Hematopoietic multipotent progenitor cell (in vitro differentiated cells): ENCODE measurements around the gene BANF2. TPM values are rescaled to one million over a fixed set of nuclear protein-coding genes. Genes with fewer than 3 reads are reported as not detected.

ENCODE experiments used
- DNase-seq, 3 donors: peaks; one replicate each; pipeline ENCODE4 v3.0.0-alpha.2; 2011 to 2015; ENCODE audit warnings: low read depth in 2 of 3, low spot score in 2 of 3
- total RNA-seq: library from RNA; depleted of rRNA; stranded (reverse); fragments of >200 nt; gene quantifications from one replicate; pipeline ENCODE4 v1.2.3, GENCODE V29; 2012

BANF2 gene
- total RNA-seq, 1 donor: not detected

GRCh38 chr20:17663486-17663885 is 36.3 kb upstream of the BANF2 start:
- DNase-seq: no peak

DNA sequence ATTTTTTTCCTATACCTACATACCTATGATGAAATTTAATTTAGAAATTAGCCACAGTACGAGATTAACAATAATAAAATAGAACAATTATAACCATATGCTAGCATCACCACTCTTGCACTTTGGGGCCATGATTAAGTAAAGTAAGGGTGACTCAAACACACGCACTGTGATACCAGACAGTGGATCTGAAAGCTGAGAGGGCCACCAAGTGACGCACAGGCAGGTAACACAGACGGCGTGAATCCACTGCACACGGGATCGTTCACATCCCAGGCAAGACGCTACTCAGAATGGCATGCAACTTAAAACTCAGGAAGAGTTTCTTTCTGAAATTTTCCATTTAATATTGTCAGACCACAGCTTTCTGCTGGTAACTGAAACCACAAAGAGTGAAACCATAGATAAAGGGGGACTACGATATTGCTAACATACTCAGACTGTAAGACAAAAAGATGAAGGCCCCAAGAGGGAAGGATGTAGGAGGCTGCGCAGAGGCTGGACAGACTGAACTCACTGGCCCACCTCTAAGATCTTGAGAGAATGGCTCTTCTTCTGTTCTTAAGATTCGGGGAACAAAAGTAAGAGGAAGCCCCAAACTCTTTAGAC is 35.6 kb upstream of the BANF2 start:
- DNase-seq: peak in 1 of 3 donors; percentile 35

- no peak for DNase-seq
Observed at GRCh38 chr20:17665756-17666155, 34.0 kb upstream of the BANF2 start.

DNA sequence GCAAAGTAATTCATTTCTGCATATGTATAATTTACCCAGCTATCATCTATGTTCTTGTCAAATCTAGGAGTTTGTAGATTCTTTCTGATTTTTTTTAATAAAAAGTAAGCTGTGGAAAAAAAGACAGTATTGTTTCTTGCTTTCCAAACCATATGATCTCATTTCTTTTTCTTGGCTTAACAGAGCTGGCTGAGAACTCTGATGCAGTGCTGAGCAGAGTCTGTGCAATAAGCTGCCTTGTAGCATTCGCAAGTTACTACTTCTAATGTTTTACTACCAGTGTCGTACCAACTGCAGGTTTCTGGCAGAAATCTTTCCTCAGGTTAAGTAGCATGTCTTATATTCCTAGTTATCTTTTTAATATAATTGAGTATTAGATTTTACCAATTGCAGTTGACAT is 33.3 kb upstream of the BANF2 start:
- no peak for DNase-seq

- DNase-seq: no peak
Observed at GRCh38 chr20:17667445-17667844, 32.3 kb upstream of the BANF2 start.

GRCh38 chr20:17668432-17668831 is 31.3 kb upstream of the BANF2 start:
- no peak for DNase-seq

DNA sequence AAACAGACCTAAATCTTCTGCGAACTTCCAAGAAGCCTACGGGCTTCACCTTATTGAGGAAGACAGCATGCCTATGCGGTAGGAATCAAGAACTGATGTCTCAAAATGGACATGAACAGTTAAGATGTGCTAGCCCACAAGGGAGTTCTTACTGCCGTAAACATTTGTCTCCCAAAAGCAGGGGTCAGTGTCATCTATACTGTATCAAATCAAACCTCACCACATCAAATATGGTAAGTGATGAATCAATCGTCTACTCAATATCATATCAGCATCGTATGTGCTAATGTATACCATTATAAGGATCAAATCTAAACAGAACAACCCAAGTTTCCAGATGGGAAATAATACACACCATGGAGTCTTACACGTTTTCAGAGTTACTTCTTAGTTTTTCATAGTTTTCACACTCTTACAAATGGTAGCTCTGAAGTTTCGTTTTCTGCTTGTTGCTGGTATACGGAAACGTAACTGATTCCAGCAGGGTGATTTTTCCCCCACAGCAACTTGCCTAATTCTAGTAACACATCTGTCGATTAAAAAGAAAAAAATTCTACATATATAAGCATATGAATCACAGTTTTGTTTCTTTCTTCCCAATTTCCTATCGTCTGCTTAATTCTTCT is 30.3 kb upstream of the BANF2 start:
- no peak for DNase-seq

DNA sequence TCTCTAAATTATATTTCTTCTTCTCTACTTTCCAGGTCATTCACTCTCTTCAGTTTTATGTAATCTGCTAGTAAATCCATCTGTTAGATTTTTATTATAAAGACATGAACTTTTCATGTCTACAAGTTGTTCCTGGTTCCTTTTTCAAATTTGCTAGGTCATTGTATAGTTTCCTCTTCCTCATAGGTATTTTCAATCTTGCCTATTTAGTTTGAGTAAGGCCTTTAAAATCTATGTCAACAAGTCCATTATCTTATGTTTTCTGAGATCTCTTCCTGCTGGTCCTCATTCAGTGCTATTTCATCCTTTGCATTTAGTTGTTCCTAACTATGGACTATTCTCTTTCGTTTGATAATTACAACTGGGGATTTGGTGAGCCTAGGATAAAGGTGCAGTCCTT is 28.8 kb upstream of the BANF2 start:
- peak in 1 of 3 donors; percentile 37 for DNase-seq

GRCh38 chr20:17671565-17671964 is 28.2 kb upstream of the BANF2 start:
- no peak for DNase-seq

GRCh38 chr20:17673084-17673483 is 26.7 kb upstream of the BANF2 start:
- DNase-seq: no peak

DNA sequence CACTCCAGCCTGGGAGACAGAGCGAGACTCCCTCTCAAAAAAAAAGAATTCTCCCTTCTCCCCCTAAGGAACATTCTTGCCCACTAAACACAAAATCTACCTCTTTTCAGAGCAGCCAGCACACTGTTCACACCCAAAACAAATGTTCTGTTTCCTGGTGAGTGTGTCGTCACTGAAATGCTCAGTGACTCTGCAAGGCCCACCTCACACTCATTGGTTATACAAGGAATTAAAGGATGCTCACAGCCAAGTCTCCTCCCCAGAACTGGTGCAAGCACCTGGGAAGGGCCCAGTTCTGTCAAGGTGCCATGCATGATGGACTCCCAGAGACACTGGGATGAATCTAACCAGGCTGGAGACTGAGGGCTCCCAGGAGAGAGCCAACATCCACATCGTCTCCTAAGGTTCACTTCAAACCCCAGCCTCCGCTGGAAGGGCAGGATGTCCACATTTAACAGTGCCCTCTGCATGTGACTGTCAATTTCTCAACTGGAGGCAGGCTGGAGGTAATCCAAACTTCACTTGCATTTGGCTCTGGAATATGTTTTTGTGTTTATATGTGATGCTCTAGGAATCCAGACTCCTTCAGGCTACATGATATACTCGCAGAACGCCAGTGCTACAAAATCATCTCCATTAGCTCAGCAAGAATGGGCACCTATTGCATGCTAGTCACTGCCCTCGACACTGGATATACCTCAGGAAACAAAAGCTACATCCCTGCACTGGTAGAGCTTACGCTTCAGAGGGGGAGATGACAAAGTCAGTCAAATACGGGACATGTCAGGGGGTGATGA is 24.8 kb upstream of the BANF2 start:
- no peak for DNase-seq

- DNase-seq: no peak
Observed at GRCh38 chr20:17675519-17676377, 24.0 kb upstream of the BANF2 start.

GRCh38 chr20:17676378-17676759 is 23.4 kb upstream of the BANF2 start:
- DNase-seq: no peak

DNA sequence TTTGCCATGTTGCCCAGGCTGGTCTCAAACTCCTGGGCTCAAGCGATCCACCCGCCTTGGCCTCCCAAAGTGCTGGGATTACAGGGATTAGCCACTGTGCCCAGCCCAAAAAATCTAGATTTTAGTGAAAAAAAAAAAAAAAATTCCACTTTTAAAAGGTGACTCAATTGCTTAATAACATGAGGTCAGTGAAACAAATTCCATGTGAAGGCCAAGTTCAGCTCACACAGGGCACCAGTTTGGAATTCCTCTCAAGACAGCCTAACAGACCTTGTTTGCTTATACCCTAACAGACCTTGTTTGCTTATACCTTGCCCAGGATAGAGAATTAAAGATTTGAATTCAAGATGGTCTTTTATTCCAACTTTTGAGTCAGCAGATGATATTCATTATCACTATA is 22.8 kb upstream of the BANF2 start:
- DNase-seq: no peak

DNA sequence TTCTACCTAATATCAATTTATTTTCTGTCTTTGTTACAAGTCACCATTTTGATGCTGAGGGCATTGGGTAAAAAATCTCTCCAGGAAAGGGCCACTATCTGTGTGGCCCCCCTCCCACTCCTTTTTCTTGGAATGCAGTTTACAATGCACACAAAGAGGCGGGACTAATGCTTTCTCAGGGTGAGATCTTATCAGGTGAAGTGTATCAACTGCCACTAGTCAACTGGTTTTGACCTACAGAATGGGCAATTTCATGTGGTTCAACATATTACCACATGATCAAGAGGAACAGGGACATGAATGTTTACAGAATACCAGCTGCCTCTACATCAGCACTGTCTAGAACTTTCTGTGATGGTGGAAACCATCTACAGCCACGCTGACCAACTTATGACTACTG is 21.5 kb upstream of the BANF2 start:
- DNase-seq: no peak

DNA sequence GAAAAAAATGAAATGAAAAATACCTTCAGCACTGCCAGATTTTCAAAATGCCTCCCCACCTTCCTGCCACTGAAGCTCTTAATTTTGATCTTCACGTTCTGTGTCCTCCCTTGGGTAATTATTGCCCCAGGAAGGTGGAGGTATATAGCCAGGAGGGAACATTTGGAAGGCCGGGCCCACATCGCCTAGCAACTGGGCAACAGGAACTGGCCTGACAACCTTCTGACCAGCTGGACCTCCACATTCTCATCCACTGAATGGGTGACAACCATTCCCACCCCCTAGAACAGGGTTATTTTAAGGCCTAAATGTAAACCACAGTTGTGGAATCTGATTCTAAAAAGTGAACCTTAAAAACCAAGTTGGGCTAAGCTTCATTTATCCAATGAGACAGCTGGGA is 20.9 kb upstream of the BANF2 start:
- no peak for DNase-seq

GRCh38 chr20:17679941-17680835 is 19.6 kb upstream of the BANF2 start:
- no peak for DNase-seq

DNA sequence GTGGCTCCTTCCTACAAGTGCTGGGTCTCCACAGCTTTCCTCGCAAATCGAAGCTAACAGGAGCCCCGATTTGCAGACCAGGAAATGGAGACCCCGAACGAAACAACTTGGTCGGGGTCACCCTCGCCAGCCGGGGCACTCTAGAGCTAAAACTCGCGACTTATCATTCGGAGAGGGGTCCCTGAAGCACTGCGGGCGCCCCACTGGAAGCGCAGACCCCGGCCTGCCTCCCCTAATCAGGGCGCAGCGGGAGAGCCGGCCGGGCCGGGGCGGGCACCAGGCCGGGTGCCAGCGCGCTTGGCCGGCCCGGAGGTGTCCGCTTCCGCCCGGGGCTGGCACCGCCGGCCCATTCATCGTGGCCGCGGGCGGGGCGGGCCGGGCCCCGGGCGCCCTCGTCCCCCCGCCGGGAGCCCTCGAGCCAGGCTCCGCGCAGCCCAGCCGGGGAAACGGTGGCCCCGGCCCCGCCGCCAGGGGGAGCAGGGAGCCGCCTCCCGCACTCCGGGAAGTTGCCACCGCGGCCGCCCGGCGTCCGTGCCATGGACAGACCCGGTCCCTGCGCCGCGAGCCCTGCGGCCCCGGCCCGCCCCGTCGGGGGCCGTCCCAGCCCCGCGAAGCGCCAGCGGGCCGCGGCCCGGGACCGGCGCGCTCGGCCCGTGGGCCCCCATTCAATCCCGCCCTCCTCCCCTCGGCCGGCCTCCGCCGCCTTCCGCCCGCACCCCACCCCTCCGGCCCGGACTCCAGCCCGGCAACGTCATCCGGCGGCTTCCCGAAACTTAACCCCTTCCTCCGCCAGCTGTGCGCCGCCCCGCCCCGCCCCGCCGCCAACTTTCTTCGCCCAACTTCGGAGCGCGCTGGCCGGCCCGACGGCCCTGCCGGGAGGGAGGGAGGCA is 18.7 kb upstream of the BANF2 start:
- peak; percentile 51 to 79 (median 78) for DNase-seq

DNA sequence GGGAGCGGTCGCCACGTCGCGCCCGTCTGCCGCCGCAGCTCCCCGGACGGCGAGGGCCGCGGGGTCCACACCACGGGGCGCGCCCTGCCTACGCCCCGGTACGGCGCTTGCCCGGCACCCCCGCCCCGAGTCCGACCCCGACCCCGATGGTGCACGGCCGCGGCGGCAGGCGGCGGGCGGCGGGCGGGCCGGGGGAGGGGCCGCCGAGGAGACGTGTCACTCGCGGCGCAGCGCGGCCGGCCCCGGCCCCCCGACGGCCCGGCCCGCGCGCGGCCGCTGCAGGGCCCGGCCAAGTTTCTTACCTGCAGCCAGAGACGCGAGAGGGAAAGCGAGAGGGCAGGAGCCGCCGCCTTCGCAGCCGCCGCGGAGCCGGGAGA is 18.1 kb upstream of the BANF2 start:
- DNase-seq: no peak
